ENCODE results near the gene MIS12. TPM values are rescaled to one million over a fixed set of nuclear protein-coding genes. Genes with fewer than 3 reads are reported as not detected.

Gene MIS12
- total RNA-seq, 4 donors from 2014 or later = 8.7 to 17.1 (median 12.3) TPM

DNA sequence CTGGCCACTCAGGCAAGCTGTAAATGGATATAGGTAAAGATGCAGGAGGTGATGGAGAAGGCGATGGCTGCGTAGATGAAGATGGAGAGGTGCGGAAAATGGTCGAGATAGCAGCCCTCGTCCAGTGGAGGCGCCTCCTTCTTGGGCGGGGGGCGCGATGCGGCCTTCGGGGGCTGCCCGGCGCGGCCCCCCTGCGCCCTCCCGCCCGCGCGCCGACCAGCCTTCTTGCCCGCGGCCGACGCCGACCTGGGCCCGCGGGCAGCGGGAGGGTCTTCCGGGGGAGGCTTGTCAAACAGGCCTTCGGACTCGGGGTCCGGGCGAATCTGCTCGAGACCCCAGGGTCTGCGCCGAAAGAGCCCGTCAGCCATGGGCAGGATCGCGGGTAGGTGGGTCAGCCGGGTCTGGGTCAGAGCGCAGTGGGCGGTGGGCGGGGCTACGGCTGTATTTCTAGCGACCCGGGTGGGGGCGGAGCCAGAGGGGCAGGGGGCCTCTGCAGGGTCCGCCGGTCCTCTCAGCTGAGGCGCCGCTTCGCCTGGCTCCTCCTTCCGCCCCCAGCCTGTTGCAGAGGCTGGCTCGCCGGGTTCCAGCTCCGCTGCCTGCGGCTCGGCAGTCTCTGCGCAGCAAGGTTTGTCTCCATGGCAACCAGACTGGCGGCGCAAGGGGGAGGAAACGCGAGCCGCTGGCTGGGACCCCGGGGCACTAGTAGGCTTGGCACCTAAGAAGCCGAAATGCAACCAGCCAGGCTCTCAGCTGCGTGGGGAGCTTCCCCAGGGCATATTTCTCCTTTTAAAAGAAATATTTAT lies 14.4 kb downstream of the MIS12 start:
- TF ChIP-seq, protein P1, sequence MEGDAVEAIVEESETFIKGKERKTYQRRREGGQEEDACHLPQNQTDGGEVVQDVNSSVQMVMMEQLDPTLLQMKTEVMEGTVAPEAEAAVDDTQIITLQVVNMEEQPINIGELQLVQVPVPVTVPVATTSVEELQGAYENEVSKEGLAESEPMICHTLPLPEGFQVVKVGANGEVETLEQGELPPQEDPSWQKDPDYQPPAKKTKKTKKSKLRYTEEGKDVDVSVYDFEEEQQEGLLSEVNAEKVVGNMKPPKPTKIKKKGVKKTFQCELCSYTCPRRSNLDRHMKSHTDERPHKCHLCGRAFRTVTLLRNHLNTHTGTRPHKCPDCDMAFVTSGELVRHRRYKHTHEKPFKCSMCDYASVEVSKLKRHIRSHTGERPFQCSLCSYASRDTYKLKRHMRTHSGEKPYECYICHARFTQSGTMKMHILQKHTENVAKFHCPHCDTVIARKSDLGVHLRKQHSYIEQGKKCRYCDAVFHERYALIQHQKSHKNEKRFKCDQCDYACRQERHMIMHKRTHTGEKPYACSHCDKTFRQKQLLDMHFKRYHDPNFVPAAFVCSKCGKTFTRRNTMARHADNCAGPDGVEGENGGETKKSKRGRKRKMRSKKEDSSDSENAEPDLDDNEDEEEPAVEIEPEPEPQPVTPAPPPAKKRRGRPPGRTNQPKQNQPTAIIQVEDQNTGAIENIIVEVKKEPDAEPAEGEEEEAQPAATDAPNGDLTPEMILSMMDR (IDR thresholded peaks at IDR 0.05; ENCODE audit: low read depth) = no peak

DNA sequence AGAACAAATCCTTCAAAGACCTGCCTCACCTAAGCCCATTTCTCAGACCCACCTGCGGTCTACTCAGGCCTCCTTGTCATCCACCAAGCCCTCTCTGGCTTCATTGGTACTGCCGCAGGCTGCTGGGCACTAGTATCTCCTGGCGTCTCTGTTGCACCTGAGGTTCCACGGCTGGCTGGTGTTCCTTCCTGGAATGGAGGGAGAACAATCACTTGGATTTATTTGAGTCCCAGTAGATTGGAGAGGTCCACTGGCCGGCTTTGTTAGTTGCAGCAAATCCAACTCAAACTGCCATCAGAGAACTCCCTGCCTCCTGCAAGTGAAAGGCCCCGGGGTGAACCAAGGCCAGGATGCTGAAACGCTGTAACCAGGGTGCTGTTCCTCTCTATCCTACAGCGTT lies 15.3 kb downstream of the MIS12 start:
- TF ChIP-seq, protein P1 (IDR thresholded peaks at IDR 0.05; ENCODE audit: low read depth) = no peak

DNA sequence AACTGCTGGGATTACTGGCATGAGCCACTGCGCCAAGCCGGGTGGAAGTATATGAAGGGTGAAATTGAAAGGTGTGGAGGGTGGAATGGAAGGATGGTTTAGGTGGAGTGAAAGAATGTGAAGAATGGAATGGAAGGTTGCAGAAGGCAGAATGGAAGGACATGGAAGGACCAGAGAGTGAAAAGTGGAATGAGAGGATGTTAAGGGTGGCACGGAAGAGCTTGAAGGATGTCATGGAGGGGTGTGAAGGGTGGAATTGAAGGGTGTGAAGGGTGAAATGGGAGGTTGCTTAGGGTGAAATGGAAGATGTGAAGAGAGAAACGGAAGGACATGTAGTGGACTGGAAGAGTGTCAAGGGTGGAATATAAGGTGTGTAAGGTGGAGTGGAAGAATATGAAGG lies 16.2 kb downstream of the MIS12 start:
- TF ChIP-seq, protein P1 (IDR thresholded peaks at IDR 0.05; ENCODE audit: low read depth) = no peak

DNA sequence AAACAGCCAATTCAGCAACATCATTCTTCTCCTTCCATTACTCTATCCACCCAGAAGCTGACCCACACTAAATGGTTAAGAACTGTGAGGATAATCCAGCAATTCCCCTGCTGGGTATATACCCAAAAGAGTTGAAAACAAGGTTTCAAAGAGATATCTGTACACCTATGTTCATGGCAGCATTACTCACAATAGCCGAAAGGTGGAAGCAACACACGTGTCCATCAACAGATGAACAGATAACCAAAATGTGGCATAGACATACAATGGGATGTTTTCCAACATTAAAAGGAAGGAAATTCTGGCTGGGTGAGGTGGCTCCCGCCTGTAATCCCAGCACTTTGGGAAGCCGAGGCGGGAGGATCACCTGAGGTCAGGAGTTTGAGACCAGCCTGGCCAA lies 19.9 kb downstream of the MIS12 start:
- TF ChIP-seq, protein P1 (IDR thresholded peaks at IDR 0.05; ENCODE audit: low read depth) = no peak

DNA sequence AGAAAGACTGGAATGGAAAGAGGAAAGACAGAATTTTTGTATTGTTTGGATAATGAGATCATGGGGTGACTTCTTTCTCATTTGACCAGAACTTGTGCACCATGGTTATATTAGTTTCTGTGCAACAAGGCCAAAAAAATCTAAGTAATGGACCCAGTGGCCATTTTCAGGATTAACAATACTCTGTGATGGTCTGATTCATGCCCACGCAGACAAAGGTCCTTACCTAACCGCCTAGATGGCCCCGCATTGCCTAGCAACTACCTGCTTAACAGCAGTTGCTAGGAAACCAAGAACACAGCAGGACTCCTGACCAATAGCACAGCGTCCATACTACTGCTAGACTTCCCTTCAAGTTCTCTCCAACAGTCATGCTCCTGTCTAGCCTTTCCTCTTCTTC lies 22.4 kb downstream of the MIS12 start:
- TF ChIP-seq, protein P1 (IDR thresholded peaks at IDR 0.05; ENCODE audit: low read depth) = no peak

DNA sequence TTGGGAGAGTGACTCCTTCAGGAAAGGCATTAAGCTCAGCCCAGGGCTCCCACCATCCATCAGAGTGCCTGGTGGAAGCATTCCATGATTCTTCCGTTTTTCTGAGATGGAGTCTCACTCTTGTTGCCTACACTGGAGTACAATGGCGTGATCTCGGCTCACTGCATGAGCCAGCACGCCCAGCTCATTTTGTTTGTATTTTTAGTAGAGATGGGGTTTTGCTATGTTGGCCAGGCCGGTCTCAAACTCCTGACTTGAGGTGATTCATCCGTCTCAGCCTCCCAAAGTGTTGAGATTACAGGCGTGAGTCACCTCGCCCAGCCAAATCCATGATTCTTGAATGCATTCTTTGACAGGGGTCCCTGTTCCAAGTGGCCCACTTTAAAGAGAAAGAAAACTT lies 23.1 kb downstream of the MIS12 start:
- TF ChIP-seq, protein P1 (IDR thresholded peaks at IDR 0.05; ENCODE audit: low read depth) = no peak

DNA sequence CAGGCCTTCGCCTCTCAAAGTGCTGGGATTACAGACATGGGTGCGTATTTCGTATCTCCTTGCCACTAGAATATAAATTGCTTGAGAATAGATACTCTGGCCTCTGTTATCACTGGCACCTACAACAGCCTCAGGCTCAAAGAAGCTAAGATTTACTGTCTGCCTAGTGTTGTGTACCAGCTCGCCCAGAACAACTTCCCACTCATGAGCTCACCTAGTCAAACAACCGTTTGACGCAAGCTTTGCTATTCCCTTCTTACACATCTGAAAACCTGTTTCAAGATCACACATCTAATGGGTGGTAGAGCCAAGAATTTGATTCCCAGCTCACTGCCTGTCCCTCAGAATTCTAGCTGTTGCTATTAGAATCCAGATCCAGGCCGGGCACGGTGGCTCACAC lies 24.4 kb downstream of the MIS12 start:
- TF ChIP-seq, protein P1 (IDR thresholded peaks at IDR 0.05; ENCODE audit: low read depth) = no peak

Data from subcutaneous adipose tissue (tissue), 4 donors.